IMR-90 (cell line): ENCODE measurements around the gene CATSPERZ. TPM values are rescaled to one million over a fixed set of nuclear protein-coding genes. Genes with fewer than 3 reads are reported as not detected.

ENCODE experiments used
- ATAC-seq: fragments of 200-7000 bp; cut with Tn5 transposase; 2 replicates; pipeline ENCODE4 v1.9.1; 2020; ENCODE audit warnings: low read depth, mild to moderate bottlenecking, moderate library complexity
- BruUV-seq: library from RNA; stranded (reverse); fragments of 400-500 nt; replicated peaks from 2 replicates; lab custom pipeline; 2021; lab: Mats Ljungman, UMichigan
- CTCF ChIA-PET: fragments of 300-600 bp; formaldehyde crosslinking; extraction: SDS; loops from one replicate; lab custom pipeline; 2021; ENCODE audit warnings: antibody characterized with exemption; lab: Yijun Ruan, JAX
- POLR2A ChIA-PET: fragments of 300-600 bp; sonication (Branson Sonifier 250); formaldehyde crosslinking; loops from one replicate; lab custom pipeline; 2022; ENCODE audit warnings: antibody characterized with exemption; ENCODE audit not compliant: unreplicated experiment; lab: Charles Lee
- DNase-seq: peaks from one replicate; pipeline ENCODE4 v3.0.0; 2013
- H2AFZ ChIP-seq: replicated peaks from 2 replicates; pipeline ENCODE3; 2013; ENCODE audit warnings: low read length, mild to moderate bottlenecking; ENCODE audit not compliant: poor library complexity
- H2AK5ac ChIP-seq: 2 replicates; pipeline ENCODE4 v1.6.1; 2013; ENCODE audit warnings: low read depth, low read length, inconsistent platforms
- H2AK9ac ChIP-seq: replicated peaks from 2 replicates; pipeline ENCODE3; 2013; ENCODE audit warnings: mild to moderate bottlenecking, low read depth, low read length, moderate library complexity; ENCODE audit not compliant: poor library complexity
- H2BK120ac ChIP-seq: 2 replicates; pipeline ENCODE4 v1.6.1; 2013; ENCODE audit warnings: low read depth, low read length, inconsistent platforms
- H2BK15ac ChIP-seq: 3 replicates; pipeline ENCODE4 v1.6.1; 2013; ENCODE audit warnings: low read depth, low read length, inconsistent platforms
- H2BK20ac ChIP-seq: 2 replicates; pipeline ENCODE4 v1.6.1; 2013; ENCODE audit warnings: low read depth, mild to moderate bottlenecking, inconsistent platforms, low read length, moderate library complexity
- H2BK5ac ChIP-seq: 2 replicates; pipeline ENCODE4 v1.6.1; 2013; ENCODE audit warnings: mild to moderate bottlenecking, low read depth, low read length, inconsistent platforms; ENCODE audit not compliant: poor library complexity, severe bottlenecking
- H3K14ac ChIP-seq: replicated peaks from 2 replicates; pipeline ENCODE4 v1.6.1; 2013; ENCODE audit warnings: low read depth, low read length, inconsistent platforms
- H3K18ac ChIP-seq: 2 replicates; pipeline ENCODE4 v1.6.1; 2013; ENCODE audit warnings: low read depth, low read length, control low read depth
- H3K23ac ChIP-seq: 2 replicates; pipeline ENCODE4 v1.6.1; 2013; ENCODE audit warnings: low read depth, low read length, inconsistent platforms
- H3K27ac ChIP-seq: 2 replicates; pipeline ENCODE4 v1.5.1; 2013; ENCODE audit warnings: mild to moderate bottlenecking, control low read depth, low read length; ENCODE audit not compliant: insufficient read depth
- H3K27me3 ChIP-seq: 2 replicates; pipeline ENCODE4 v1.6.1; 2013; ENCODE audit warnings: low read length; ENCODE audit not compliant: control insufficient read depth, insufficient read depth
- H3K36me3 ChIP-seq: 2 replicates; pipeline ENCODE4 v1.6.1; 2013; ENCODE audit warnings: low read length, mixed read lengths; ENCODE audit not compliant: control insufficient read depth, insufficient read depth
- H3K4ac ChIP-seq: 2 replicates; pipeline ENCODE4 v1.6.1; 2013; ENCODE audit warnings: low read depth, low read length, inconsistent platforms
- H3K4me1 ChIP-seq: 2 replicates; pipeline ENCODE4 v1.6.1; 2013; ENCODE audit warnings: low read length, mixed read lengths; ENCODE audit not compliant: control insufficient read depth, insufficient read depth
- H3K4me2 ChIP-seq: 2 replicates; pipeline ENCODE4 v1.6.1; 2013; ENCODE audit warnings: low read depth, mild to moderate bottlenecking, control low read depth, low read length, moderate library complexity
- H3K4me3 ChIP-seq: 2 replicates; pipeline ENCODE4 v1.5.1; 2013; ENCODE audit warnings: low read depth, mild to moderate bottlenecking, control low read depth, low read length, moderate library complexity; ENCODE audit not compliant: insufficient read depth
- H3K56ac ChIP-seq: 2 replicates; pipeline ENCODE4 v1.6.1; 2013; ENCODE audit warnings: low read length, inconsistent platforms; ENCODE audit not compliant: insufficient read depth; ENCODE audit errors: extremely low read depth
- H3K79me1 ChIP-seq, 2 experiments: 2 replicates each; pipeline ENCODE4 v1.6.1; 2013; ENCODE audit warnings: low read length in 2 of 2, inconsistent platforms in 1 of 2, low read depth in 1 of 2
- H3K9ac ChIP-seq: 2 replicates; pipeline ENCODE4 v1.6.1; 2013; ENCODE audit warnings: low read depth, low read length, control low read depth
- H3K9me1 ChIP-seq: 2 replicates; pipeline ENCODE4 v1.6.1; 2013; ENCODE audit warnings: low read length, inconsistent platforms; ENCODE audit not compliant: insufficient read depth
- H3K9me3 ChIP-seq: 2 replicates; pipeline ENCODE4 v1.6.1; 2013; ENCODE audit warnings: low read length; ENCODE audit not compliant: control insufficient read depth, insufficient read depth
- H4K20me1 ChIP-seq: 2 replicates; pipeline ENCODE4 v1.6.1; 2013; ENCODE audit warnings: low read length, inconsistent platforms; ENCODE audit not compliant: insufficient read depth
- H4K5ac ChIP-seq: 2 replicates; pipeline ENCODE4 v1.6.1; 2013; ENCODE audit warnings: mild to moderate bottlenecking, low read depth, low read length, control low read depth
- H4K8ac ChIP-seq, 2 experiments: 2 replicates each; pipeline ENCODE4 v1.6.1; 2013; ENCODE audit warnings: low read depth in 2 of 2, low read length in 2 of 2, control low read depth in 1 of 2, inconsistent platforms in 1 of 2
- H4K91ac ChIP-seq: 2 replicates; pipeline ENCODE4 v1.6.1; 2013; ENCODE audit warnings: low read depth, low read length, inconsistent platforms; ENCODE audit not compliant: insufficient read depth
- BHLHE40 ChIP-seq: fragments of 150-350 bp; IDR thresholded peaks from 2 replicates; pipeline ENCODE4 v1.6.1; 2016; ENCODE audit warnings: mild to moderate bottlenecking, low read depth, low read length
- CEBPB ChIP-seq: IDR thresholded peaks from 2 replicates; pipeline ENCODE4 v1.6.1; 2012; ENCODE audit warnings: low read depth, low read length, improper control_type of control experiment
- CHD1 ChIP-seq: IDR thresholded peaks from 2 replicates; pipeline ENCODE4 v1.6.1; 2012; ENCODE audit warnings: low read depth, low read length, improper control_type of control experiment
- CTCF ChIP-seq: conservative IDR thresholded peaks from 2 replicates; pipeline ENCODE4 v1.5.1; 2012; ENCODE audit warnings: mild to moderate bottlenecking, low read depth, low read length, improper control_type of control experiment
- ELK1 ChIP-seq: fragments of 150-350 bp; IDR thresholded peaks from 2 replicates; pipeline ENCODE4 v1.6.1; 2016; ENCODE audit warnings: low read depth, mild to moderate bottlenecking, low read length, moderate library complexity, borderline replicate concordance
- FOS ChIP-seq: fragments of 150-350 bp; IDR thresholded peaks from 2 replicates; pipeline ENCODE4 v1.6.1; 2016; ENCODE audit warnings: low read depth, low read length
- MAFK ChIP-seq: IDR thresholded peaks from 2 replicates; pipeline ENCODE4 v1.6.1; 2012; ENCODE audit warnings: low read depth, low read length, improper control_type of control experiment
- MAZ ChIP-seq: IDR thresholded peaks from 2 replicates; pipeline ENCODE4 v1.6.1; 2012; ENCODE audit warnings: low read depth, mild to moderate bottlenecking, low read length, improper control_type of control experiment, moderate library complexity, borderline replicate concordance
- MXI1 ChIP-seq: IDR thresholded peaks from 2 replicates; pipeline ENCODE4 v1.6.1; 2012; ENCODE audit warnings: low read depth, mild to moderate bottlenecking, low read length, moderate library complexity, borderline replicate concordance
- NFE2L2 ChIP-seq: fragments of 150-350 bp; IDR thresholded peaks from 2 replicates; pipeline ENCODE4 v1.6.1; 2016; ENCODE audit warnings: low read depth, mild to moderate bottlenecking, low read length
- POLR2A ChIP-seq: IDR thresholded peaks from 2 replicates; pipeline ENCODE4 v1.6.1; 2012; ENCODE audit warnings: mild to moderate bottlenecking, low read depth, low read length
- RAD21 ChIP-seq: IDR thresholded peaks from 2 replicates; pipeline ENCODE4 v1.6.1; 2012; ENCODE audit warnings: low read length, improper control_type of control experiment
- RCOR1 ChIP-seq: IDR thresholded peaks from 2 replicates; pipeline ENCODE4 v1.6.1; 2012; ENCODE audit warnings: mild to moderate bottlenecking, low read length, improper control_type of control experiment; ENCODE audit not compliant: insufficient replicate concordance
- RFX5 ChIP-seq: IDR thresholded peaks from 2 replicates; pipeline ENCODE4 v1.8.0; 2012; ENCODE audit warnings: low read depth, mild to moderate bottlenecking, low read length, moderate library complexity
- SMC3 ChIP-seq: fragments of 150-350 bp; IDR thresholded peaks from 2 replicates; pipeline ENCODE4 v1.6.1; 2016; ENCODE audit warnings: low read depth, mild to moderate bottlenecking, antibody characterized with exemption, low read length, moderate library complexity
- USF2 ChIP-seq: fragments of 150-350 bp; IDR thresholded peaks from 2 replicates; pipeline ENCODE4 v1.6.1; 2017; ENCODE audit warnings: mild to moderate bottlenecking, antibody characterized with exemption, low read length, low read depth
- WGBS, 2 experiments: methylation state at CpG; one replicate each; pipeline versions ENCODE4 v1.1.5 to v1.1.7; 2013; ENCODE audit warnings: missing lambda C conversion rate in 2 of 2; ENCODE audit not compliant: insufficient read length in 1 of 2; ENCODE audit errors: extremely low coverage in 2 of 2; 5-methylcytosine and 5-hydroxymethylcytosine counted together
- dilution Hi-C: fragments of 300-500 bp; cut with HindIII; formaldehyde crosslinking; loops from one replicate; pipeline ENCODE4 v1.14.3; 2018; ENCODE audit warnings: low sequenced_read_pairs; ENCODE audit not compliant: unreplicated experiment
- in situ Hi-C: fragments of 300-500 bp; cut with MboI; formaldehyde crosslinking; loops from 3 replicates; pipeline ENCODE4 v1.14.3; 2019; ENCODE audit warnings: low sequenced_read_pairs, inconsistent platforms, mixed read lengths
- intact Hi-C: fragments of 100-400 bp; cut with micrococcal nuclease; formaldehyde crosslinking; loops from 2 replicates; pipeline ENCODE4 v1.10.0; 2022
- polyA plus RNA-seq, 3 experiments: library from polyadenylated mRNA; depleted of rRNA; stranded (reverse); fragments of >200 nt; gene quantifications; 2 replicates each; pipeline ENCODE4 v1.2.3, GENCODE V29; 2012; ENCODE audit warnings: low replicate concordance in 1 of 3
- total RNA-seq: library from RNA; depleted of rRNA; stranded (reverse); fragments of >200 nt; gene quantifications from 2 replicates; pipeline ENCODE4 v1.2.3, GENCODE V29; 2012

Gene CATSPERZ
- total and polyA plus RNA-seq, 2 of the 4 experiments (the other 2 are of a cell fraction) = not detected

- H4K20me1 ChIP-seq = no peaks in the 10 kb centered on the region
- no peak for DNase-seq
- H3K4me1 ChIP-seq = no peaks in the 10 kb centered on the region
- no peak for TF ChIP-seq POLR2A
- TF ChIP-seq RFX5 = no peak
- TF ChIP-seq RCOR1 = no peak
- no peak for TF ChIP-seq FOS
- TF ChIP-seq CHD1 = no peak
- TF ChIP-seq ELK1 = no peak
- TF ChIP-seq USF2 = no peak
- no peak for TF ChIP-seq NFE2L2
- no peak for TF ChIP-seq CTCF
- TF ChIP-seq RAD21 = no peak
- TF ChIP-seq CEBPB = no peak
- no peak for TF ChIP-seq BHLHE40
- no peak for TF ChIP-seq MAFK
- no peak for TF ChIP-seq MAZ
- TF ChIP-seq MXI1 = no peak
- TF ChIP-seq SMC3 = no peak
- no peak overlapping the region for H3K4me3 ChIP-seq
- no peak overlapping the region for H3K9ac ChIP-seq
- no peak overlapping the region for H2AFZ ChIP-seq
- H3K79me1 ChIP-seq = no peaks in the 10 kb centered on the region
- no peak overlapping the region for H3K18ac ChIP-seq
- H3K9me1 ChIP-seq = no peaks in the 10 kb centered on the region
- intact Hi-C loops (no loop called here), dilution Hi-C loops (no loop called here), in situ Hi-C loops (no loop called here)
- H2AK5ac ChIP-seq = no peak overlapping the region
- H3K56ac ChIP-seq = no peak overlapping the region
- POLR2A ChIA-PET = no interaction called here
- no peak overlapping the region for H3K27ac ChIP-seq
- WGBS, 2 experiments = 83% methylated on average over 3 of the region's 7 CpGs; no CpG with 5 or more reads in 1 of the 2 experiments
- BruUV-seq = no TSS peak
- H4K5ac ChIP-seq = no peak overlapping the region
- H2AK9ac ChIP-seq = no peak overlapping the region
- H3K27me3 ChIP-seq = peaks cover 2% of the 10 kb centered on the region; the same call in 1 of the 2 replicates
- no peak overlapping the region for H4K8ac ChIP-seq
- H2BK120ac ChIP-seq = no peak overlapping the region
- no peak overlapping the region for H2BK20ac ChIP-seq
- no peak overlapping the region for H4K91ac ChIP-seq
- H2BK5ac ChIP-seq = no peak overlapping the region
- no peak overlapping the region for H3K4me2 ChIP-seq
- ATAC-seq = no peak
- H3K14ac ChIP-seq = no peak overlapping the region
- no peaks in the 10 kb centered on the region for H3K9me3 ChIP-seq
- H3K36me3 ChIP-seq = no peaks in the 10 kb centered on the region
- H3K4ac ChIP-seq = no peak overlapping the region
- CTCF ChIA-PET = no interaction called here
- no peak overlapping the region for H3K23ac ChIP-seq
- no peak overlapping the region for H2BK15ac ChIP-seq
These were observed 48.8 kb downstream of the CATSPERZ start for GRCh38 chr11:64349025-64349387.
